Measurements from ENCODE around the gene PRKCSH.
"Not testable (repeated sequence)": the region's sequence is repeated elsewhere in the genome, so short reads cannot be mapped to it uniquely, and the experiment has no call there.

The PRKCSH gene

DNA sequence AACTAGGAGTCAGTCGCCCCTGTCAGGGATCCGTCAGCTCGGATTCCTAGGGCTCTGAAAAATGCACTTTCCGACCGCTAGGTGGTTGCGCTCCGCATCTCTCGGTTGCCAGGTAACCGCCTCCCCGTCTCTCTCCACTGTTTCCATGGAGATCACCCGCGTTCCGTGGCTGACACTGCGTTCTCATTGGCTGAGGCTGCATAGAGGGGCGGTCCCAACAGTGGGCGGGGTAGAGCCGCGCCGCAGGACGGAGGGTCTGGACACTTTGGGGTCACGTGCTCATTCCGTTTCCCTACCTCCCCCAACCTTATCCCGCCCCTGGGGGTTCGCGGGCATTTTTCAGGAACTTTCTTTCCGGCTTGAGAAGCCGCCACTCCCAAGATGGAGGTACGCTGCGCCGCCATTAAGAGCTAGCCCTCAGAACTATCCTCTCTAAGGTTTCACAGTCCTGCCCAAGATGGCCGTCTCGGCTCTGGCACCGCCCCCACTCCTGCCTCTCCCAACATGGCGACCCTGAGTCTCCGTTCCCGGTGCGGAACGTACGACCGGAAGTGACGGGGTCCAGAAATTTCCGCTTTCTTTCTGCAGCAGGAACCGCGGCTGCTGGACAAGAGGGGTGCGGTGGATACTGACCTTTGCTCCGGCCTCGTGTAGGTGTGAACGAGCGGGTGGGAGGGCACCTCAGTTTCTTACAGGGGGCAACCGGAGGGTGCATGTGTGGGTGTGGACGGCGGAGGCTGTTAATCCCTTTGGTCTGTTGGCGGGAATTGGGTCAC is at the start of gene PRKCSH, which contains the start of gene ODAD3:
PRKCSH (plus strand) TSS at position 579 of the 776 bp plus-strand sequence. CDS start 483 bp downstream, outside the sequence.
ODAD3 (minus strand) TSS at position 65 of the 776 bp plus-strand sequence. CDS start 105 bp downstream, outside the sequence.
- peak; percentile 98 for DNase-seq (ENCODE audit: low read depth)

DNA sequence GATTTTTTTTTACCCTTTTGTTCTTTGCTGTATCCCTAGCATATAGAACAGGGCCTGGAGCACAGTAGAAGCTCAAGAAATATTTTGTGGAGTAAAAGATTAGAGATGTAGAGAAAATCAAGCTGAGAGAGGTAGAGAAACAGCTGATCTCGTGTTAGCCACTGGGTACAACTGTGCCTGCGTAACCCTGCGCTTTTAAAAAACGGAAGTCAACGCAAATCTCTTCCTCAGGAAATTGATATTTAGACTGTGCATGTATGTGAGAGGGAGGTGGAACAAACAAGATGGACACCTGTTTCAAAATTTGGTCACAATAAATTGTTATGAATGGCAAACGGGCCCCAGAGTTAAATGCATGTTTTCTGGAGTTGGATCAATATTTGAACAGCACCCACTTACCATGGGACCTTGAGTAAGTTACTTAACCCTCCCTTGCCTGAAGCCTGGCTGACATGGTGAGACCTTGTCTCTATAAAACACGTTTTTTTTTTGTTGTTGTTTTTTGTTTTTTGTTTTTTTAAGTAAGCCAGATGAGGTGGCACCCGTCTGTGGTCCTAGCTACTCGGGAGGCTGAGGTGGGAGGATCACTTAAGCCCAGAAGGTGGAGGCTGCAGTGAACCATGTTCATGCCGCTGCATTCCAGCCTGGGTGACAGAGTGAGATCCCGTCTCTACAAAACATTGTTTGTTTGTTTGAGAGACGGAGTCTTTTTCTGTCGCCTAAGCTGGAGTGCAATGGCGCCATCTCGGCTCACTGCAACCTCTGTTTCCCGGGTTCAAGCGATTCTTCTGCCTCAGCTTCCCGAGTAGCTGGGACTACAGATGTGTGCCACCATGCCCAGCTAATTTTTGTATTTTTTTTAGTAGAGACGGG is 48.0 kb upstream of the PRKCSH start:
- DNase-seq (ENCODE audit: low read depth) = no peak

GRCh38 chr19:11390359-11390758 is 45.1 kb upstream of the PRKCSH start:
- DNase-seq (ENCODE audit: low read depth) = no peak

DNA sequence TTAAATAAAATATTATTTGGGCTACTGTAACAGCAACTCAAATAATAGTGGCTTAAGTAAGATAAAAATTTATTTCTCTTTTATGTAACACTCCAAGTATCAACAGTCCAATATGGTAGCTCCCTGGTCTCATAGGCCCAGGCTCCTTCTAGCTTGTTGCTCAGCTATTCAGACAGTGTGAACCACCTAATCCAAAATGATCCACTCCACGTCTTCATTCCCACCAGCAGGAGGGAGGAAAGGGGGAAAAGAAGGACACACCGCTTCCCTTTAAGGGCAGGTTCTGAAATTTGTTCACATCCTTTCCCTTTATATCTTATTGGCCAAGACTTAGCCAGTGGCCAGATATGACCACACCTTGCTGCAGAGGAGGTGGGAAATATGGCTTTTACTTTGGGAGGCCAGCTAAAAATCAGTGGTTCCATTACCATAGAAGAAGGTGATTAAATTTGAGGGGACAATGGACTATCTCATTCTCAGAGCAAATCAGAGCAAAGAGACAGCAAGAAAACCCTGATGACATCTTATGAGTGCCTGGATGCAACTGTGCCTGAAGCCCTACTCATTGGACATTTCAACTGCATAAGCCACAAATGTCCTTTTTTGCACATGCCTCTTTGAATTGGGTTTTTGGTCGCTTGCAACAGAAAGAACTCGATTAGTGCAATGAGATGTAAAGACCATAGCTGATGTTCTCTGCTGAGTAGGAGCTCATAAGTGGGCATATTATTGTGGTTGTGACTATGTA is 44.3 kb upstream of the PRKCSH start:
- no peak for DNase-seq (ENCODE audit: low read depth)

- DNase-seq (ENCODE audit: low read depth) = no peak
These were observed 38.3 kb upstream of the PRKCSH start for GRCh38 chr19:11397089-11397610.

- DNase-seq (ENCODE audit: low read depth) = no peak
These were observed 35.8 kb upstream of the PRKCSH start for GRCh38 chr19:11399667-11400066.

GRCh38 chr19:11400798-11401197 is 34.6 kb upstream of the PRKCSH start:
- DNase-seq (ENCODE audit: low read depth) = no peak

- DNase-seq (ENCODE audit: low read depth) = no peak
These were observed 33.5 kb upstream of the PRKCSH start for GRCh38 chr19:11401808-11402543.

DNA sequence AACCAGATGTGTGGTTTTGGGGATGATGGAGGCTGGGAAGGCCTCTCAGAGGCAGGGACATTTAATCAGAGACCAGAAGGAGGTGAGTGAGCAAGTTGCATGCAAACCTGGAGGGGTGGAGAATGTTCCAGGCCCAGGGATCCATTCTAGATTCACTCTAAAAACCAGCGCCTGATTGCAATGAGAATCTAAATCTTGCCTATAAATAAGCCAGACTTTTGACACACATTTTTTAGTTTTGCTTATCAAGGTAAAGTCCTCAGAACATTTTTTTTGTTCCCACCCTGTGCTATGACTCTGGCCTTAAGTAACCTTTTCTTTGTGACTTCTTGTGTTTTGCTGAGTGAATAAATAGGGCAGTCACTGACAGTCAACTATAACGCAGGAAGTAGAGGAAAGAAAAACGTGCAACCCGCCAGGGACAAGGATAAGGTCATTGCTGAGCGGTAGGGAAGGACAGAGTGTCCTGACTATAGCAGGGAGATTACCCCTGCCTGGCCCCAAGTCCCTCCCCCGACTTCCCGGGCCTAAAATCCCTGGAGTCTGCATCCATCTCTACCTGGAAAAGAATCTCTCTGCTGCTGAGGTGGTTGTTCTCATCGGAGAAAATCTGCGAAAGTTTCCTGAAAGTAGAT is 30.7 kb upstream of the PRKCSH start:
- DNase-seq (ENCODE audit: low read depth) = no peak

- no peak for DNase-seq (ENCODE audit: low read depth)
These were observed 29.4 kb upstream of the PRKCSH start for GRCh38 chr19:11405846-11406643.

DNA sequence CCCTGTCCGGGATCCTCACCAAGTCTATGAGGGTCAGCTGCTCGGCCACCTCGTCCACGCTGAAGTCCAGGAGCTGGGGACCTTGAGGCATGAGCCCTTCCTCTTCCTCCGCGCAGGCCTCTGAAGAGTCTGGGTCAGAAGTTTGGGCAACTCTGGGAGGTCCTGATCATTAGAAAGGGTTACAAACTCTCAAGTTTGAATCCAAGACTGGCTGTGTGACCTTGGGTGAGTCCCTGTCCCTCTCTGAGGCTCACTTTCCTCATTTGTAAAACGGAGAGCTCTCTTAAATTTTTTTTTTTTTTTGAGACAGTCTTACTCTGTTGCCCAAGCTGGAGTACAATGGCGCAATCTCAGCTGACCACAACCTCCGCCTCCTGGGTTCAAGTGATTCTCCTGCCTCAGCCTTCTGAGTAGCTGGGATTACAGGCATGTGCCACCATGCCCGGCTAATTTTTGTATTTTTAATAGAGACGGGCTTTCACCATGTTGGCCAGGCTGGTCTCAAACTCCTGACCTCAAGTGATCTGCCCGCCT is 28.7 kb upstream of the PRKCSH start:
- not testable (repeated sequence) for DNase-seq (ENCODE audit: low read depth)

GRCh38 chr19:11408591-11408990 is 26.8 kb upstream of the PRKCSH start:
- DNase-seq (ENCODE audit: low read depth) = no peak

- peak; percentile 46 for DNase-seq (ENCODE audit: low read depth)
These were observed 24.8 kb upstream of the PRKCSH start for GRCh38 chr19:11410682-11411081.

DNA sequence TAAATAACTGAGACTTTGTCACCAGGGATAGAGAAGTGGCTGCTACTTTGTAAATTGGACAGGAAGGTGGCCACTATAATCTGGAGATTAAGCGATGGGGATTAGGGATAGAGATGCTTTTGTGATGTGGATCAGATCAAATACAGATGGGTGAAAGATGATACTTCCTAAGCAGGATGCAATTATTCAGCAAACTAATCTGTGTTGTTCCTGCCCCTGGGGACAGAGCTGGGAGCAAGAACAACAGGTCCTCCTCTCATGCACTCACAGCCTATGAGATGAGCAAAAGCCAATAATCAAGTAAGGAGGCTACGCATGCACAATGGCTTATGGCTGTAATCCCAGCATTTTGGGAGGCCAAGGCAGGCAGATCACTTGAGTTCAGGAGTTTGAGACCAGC is 20.9 kb upstream of the PRKCSH start:
- no peak for DNase-seq (ENCODE audit: low read depth)

- no peak for DNase-seq (ENCODE audit: low read depth)
These were observed 18.9 kb upstream of the PRKCSH start for GRCh38 chr19:11416346-11417052.

GRCh38 chr19:11418094-11418548 is 17.3 kb upstream of the PRKCSH start:
- no peak for DNase-seq (ENCODE audit: low read depth)

DNA sequence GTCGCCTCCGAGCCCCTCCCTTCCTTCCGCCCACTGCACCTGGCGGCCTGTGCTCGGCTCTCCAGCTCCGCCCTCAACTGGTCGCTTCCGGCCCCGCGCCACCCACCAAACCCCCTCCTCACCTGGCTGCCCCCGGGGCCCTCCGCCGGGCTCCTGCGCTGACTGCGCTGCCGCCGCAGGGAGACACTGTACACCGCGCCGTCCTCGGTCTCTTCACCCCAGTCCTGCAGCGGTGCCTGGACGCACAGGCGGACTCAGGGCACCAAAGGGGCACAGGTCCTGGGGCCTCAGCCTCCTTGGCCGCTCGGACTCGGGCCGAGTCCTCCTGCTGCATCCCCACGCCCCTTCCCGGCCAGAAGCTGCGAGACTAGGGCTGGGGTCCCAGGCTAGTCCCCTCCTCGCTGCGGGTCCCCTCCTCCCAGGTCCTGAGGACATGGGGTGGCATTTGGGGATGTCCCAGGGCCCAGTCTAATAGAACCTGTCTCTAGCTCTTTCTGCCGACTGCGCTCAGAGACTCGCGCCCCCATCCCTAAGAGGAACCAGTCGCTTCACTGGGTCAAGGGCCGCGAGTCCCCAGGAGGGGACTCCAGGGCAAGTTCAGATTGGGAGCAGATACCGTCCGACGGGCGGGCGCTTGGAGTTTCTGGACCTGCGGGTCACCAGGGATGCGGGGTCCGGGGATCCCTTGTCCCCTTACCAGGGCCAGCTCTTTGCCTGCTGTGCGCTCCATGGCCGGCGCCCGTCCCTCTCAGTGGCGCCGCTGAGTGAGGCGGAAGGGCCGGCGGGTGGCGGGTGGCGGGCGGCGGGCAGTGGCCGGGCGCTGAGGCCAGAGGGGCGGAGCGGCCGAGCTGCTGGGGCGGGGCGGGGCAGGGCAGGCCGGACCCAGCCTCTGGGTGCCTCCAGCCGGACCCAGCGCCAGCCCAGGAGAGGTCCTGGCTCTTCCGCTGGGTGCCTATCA is 16.6 kb upstream of the PRKCSH start, which contains the start of gene RGL3:
RGL3 (minus strand) TSS at position 766 of the 958 bp plus-strand sequence; CDS start at position 730, 36 bp downstream.
- DNase-seq (ENCODE audit: low read depth) = no peak
